Endometrium (tissue), 2 donors: Measurements from ENCODE around the gene CARMIL1.

Experiments
- FAIRE-seq: peaks from 2 replicates; lab custom pipeline; 2012; peaks lifted over from hg19 to GRCh38; lab: Jason Lieb, UNC
- donor health status: control.
- donor health status: control.

CARMIL1 gene

DNA sequence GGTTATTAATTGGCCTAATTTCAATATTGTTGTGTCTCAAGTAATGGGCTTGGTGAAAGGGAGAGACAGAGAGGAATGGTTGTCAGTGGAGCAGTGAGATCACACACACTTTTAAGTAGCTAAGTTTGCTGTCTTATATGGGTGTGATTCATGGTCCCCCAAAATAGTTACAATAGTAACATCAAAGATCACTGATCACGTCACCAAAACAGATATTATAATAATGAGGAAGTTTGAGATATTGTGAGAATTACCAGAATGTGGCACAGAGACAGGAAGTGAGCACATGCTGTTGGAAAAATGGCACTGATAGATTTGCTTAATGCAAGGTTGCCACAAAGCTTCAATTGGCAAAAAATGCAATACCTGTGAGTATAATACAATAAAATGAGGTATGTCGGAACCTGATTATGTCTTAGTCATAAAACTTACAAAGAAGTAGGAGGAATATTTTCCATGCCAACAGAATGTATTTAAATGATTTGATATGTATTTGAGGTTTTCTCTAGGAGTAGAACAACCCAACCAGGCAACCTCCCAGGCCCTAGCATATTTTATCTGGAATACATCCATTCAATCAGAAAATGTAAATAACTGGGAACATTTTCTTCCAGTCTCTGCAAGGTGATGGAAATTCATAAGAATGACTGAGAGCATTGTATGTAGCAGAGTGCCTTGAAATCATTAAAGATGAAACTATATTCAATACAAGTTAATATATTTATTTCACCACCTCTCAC, 167.8 kb downstream of the CARMIL1 start:
- FAIRE-seq = no peak

DNA sequence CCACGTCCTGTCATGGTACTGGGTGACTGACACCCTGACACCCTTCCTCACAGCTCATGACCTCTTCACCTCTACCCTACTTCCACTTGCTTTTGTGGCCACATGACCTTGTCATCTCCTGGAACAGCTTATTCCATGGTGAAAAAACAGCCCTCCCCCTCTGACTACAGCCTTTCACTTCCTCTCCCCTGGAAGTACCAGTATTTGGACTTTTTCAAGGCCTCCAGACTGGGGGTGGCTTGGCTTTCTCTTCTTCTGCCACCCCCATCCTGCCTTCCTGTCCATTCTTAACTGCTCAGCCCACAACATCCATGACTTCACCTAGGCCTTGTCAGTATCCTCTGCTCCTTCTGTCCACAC, 168.4 kb downstream of the CARMIL1 start:
- FAIRE-seq = no peak

DNA sequence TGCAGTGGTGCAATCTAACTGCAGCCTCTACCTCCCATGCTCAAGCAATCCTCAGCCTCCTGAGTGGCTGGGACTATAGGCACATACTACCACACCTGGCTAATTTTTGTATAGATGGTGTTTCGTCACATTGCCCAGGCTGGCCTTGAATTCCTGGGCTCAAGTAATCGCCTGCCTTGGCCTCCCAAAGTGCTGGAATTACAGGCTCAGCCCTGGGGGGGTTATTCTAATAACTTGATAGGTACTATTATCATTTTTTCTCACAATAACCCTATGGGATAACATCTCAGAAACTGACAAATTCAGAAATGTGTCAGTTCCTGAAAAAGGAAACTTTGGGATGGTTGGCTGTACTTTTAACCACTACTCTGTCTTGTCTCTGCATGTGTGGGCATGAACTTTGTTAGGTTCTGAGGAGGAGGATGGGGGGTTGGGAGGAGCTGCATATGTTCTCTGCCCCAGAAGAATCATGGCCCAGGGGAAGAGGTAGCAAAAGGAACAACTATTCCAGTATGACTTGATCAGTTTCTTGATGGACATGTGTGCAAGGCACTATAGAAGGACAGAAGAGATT, 169.9 kb downstream of the CARMIL1 start:
- FAIRE-seq = no peak

GRCh38 chr6:25449774-25450173, 170.6 kb downstream of the CARMIL1 start:
- FAIRE-seq = no peak

GRCh38 chr6:25450469-25451198, 171.5 kb downstream of the CARMIL1 start:
- no peak for FAIRE-seq

DNA sequence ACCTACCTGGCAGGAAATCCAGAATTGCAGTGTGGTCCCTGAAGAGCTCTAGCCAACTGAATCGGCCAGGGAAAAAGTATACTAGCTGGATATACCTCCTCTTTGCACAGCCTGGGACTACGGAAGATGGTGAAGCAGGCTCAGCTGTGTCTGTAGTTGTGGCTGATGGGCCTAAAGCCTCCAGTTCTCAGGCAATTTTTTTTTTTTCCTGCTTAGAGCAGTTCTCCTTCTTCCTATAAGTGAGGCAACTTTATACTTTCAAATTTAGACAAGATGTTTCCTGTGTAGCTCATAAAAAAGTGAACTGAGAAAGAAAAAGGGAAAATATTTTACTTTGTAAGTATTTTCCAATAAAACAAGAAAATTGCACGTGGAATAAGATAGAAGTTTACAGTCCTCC, 172.9 kb downstream of the CARMIL1 start:
- no peak for FAIRE-seq

DNA sequence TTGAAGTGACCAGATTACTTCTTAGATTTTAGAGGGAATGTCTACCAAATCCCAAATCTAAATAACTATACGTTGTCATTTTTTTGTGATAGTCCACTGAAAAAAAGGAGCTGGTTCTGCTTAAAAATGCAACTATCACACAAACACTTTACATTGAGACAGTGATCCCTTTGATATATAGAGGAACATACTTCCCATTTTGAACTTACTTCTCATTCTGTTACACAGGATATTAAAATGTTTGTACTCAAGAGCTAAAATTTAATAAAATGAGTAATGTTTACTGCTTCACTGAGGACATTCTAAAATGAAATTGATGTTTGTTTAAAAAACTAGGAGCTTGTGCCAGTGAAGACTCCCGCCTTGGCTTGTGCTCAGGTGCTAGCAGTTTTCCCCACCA, 174.1 kb downstream of the CARMIL1 start:
- no peak for FAIRE-seq

DNA sequence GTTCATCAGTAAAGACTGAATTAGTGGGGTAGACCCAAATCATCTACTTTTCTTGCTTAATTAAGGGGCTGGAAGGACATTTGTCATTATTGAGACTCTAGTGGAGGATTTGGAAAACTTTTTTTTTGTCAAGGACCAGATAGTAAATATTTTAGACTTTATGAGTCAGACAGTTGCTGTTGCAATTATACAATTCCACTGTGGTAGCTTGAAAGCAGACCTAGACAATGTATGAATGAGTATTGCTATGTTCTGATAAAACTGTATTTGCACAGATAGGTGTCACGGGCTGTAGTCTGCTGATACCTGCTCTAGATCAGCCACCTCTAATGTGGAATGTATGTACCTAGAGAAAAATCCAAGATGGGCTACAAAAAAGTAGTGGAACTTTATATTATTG, 175.0 kb downstream of the CARMIL1 start:
- FAIRE-seq = no peak

- no peak for FAIRE-seq
Observed at GRCh38 chr6:25456249-25457040, 177.3 kb downstream of the CARMIL1 start.

GRCh38 chr6:25457516-25457915, 178.3 kb downstream of the CARMIL1 start:
- no peak for FAIRE-seq

DNA sequence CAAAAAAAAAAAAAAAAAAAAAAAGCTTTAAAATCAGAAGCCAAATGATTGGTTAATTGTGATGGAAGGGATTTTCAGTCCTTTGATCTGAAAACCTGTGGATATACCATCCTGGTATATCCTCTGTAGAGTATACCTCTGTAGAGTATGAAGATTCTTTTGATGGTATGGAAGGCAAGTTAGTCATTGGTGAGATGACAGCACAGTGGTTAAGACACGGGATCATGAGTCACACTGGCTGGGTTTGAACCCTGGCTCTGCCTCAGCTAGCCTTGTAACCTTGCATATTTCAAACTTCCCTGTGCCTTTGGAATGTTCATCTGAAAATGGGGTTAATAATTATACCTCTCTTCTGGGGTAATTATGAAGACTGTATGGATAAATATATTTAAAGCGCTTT, 179.3 kb downstream of the CARMIL1 start:
- FAIRE-seq = no peak

DNA sequence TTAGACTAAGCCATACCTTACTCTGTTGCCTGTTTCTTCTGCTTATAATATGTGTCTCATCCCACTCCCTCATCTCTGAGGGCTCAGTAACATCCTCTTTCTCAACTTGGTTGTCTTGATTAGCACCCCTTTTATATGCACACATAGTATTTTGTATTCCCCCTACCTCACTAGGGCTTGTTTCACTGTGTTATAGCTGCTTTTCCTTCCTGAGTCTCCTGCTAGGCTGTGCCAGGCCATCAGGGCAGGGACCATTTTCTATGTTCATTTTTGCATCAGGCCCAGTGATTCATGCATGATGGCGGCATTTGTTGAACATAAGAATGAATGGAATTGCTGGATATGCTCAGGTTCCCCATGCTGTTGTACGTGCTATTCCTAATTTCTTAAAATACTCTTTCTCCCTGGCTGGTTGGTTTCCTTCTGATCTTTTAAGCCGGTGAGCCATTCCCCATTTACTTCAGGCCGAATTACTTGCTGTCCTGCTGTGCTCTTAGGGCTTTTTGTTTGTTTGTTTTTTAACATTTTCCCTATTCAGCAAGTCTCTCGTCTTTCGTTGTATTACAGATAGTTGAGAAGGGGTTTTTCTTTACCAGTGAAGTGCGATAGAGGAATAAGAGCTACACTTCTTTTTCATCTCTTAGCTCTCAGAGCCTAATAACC, 183.2 kb downstream of the CARMIL1 start:
- FAIRE-seq = no peak

DNA sequence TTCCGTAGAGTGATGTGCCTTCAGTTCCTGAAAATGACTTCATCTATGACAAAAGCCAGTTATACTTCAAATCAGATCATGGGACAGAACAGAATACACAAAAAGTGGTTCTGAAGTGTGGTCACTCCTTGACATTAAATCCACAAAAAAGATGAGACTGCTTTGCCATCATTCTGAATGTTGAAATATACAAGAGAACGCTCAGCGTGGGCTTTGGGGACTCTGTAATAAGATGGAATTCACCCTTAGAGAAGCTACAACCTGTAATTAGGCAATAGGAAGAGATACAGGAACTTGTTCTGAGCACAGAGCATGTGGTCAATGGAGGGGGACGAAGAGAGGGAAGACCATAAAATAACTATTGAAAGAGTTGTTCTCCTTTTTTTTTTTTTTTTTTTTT, 184.3 kb downstream of the CARMIL1 start:
- no peak for FAIRE-seq

GRCh38 chr6:25464225-25464624, 185.1 kb downstream of the CARMIL1 start:
- FAIRE-seq = no peak

GRCh38 chr6:25465941-25466340, 186.8 kb downstream of the CARMIL1 start:
- FAIRE-seq = no peak

GRCh38 chr6:25468881-25469280, 189.7 kb downstream of the CARMIL1 start:
- FAIRE-seq = no peak

DNA sequence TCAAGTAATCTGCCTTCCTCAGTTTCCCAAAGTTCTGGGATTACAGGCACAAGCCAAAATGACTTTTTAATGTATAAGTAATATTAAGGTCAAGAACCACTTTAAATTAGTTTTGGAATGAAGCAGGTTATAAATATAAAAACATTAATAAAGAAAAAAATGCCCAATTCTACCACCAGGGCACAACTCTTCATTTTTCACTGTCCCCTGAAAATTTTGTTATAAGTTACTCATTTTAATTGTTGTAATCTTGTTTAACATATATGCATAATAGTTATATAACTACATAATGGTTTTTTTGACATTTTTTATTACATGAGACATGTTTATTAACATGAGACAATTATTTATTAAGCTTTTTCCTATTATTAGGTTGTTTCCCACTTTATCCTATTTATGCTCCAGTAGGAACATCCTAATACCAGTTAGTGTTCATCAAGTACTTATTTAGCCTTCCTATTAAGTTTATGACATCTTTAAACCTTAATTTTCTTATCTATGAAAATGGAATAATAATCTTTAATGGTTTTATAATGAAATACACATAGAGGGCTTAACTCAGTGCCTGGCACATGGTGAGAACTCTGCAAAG, 190.7 kb downstream of the CARMIL1 start:
- FAIRE-seq = peak; percentile 65

DNA sequence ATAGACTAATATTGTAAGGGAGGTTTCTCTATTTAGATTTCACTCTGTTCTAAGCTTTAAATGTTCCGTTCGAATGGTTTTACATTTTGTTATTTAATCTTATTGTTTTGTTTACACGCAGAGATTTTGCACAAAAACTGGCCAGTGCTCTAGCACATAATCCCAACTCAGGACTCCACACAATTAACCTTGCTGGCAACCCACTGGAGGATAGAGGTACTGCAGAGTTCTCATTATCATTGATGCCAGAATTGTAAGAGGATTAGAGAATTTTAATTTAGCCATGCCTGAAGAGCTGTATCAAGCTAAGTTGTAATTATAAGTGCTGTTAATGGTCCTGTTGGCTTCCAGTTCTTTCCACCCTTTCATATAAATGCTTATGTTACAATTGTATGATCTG, 193.1 kb downstream of the CARMIL1 start:
- no peak for FAIRE-seq

DNA sequence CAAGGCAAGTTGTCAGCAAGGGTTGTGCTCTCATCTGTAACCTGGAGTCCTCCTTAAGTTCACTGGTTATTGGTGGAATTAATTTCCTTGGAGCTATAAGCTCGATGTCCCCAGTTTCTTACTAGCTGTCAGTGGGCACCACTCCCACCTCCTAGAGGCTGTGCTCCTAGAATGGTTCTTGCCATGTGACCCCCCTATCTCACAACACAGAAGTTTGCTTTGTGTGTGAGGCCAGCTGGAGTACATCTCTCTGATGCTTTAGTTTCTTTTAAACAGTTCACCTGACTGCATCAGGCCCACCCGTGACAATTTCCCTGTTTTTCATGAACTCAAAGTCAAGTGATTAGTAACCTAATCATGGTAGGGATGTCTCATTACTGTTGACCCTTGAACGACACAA, 193.7 kb downstream of the CARMIL1 start:
- FAIRE-seq = no peak

DNA sequence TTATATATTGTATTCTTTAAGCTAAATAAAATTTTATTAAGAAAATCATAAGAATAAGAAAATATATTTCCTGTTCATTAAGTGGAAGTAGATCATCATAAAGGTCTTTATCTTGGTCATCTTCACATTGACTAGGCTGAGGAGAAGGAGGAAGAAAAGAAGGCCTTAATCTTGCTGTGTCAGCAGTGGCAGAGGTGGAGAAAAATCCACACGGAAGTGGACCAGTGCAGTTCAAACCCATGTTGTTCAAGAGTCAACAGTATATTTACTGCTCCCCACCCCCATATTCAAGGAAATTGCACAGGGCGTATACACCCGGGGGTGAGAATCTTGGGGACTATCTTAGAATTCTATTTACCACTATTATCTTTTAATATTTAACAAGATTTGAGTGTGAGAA, 194.3 kb downstream of the CARMIL1 start:
- no peak for FAIRE-seq

GRCh38 chr6:25476126-25476525, 197.0 kb downstream of the CARMIL1 start:
- no peak for FAIRE-seq
